Middle frontal gyrus (tissue), 1 donor: ENCODE results near the gene FBXW2.

Source experiments
- DNase-seq: peaks from one replicate; pipeline ENCODE4 v3.0.0-alpha.2; 2015; ENCODE audit warnings: low spot score; ENCODE audit errors: extremely low spot score

Gene FBXW2

GRCh38 chr9:120715389-120715924 lies 77.8 kb downstream of the FBXW2 start:
- no peak for DNase-seq

- no peak for DNase-seq
Measured at GRCh38 chr9:120714846-120715388, 78.3 kb downstream of the FBXW2 start.

- DNase-seq = peak; percentile 98
Measured at GRCh38 chr9:120714088-120714845, 78.9 kb downstream of the FBXW2 start, which contains the start of gene MEGF9. MEGF9 (minus strand) TSS chr9:120714470; CDS start chr9:120714358, 112 bp downstream.

GRCh38 chr9:120713257-120714087 lies 79.7 kb downstream of the FBXW2 start:
- DNase-seq = no peak

- no peak for DNase-seq
Measured at GRCh38 chr9:120712539-120713031, 80.6 kb downstream of the FBXW2 start.

- no peak for DNase-seq
Measured at GRCh38 chr9:120711841-120712538, 81.2 kb downstream of the FBXW2 start.

- no peak for DNase-seq
Measured at GRCh38 chr9:120711354-120711753, 81.9 kb downstream of the FBXW2 start.

- no peak for DNase-seq
Measured at GRCh38 chr9:120710110-120710981, 82.9 kb downstream of the FBXW2 start.

GRCh38 chr9:120708526-120709224 lies 84.5 kb downstream of the FBXW2 start:
- no peak for DNase-seq

GRCh38 chr9:120707170-120707569 lies 86.0 kb downstream of the FBXW2 start:
- no peak for DNase-seq
